HCT116 (cell line): ENCODE measurements around the gene MTLN.
"Not testable (repeated sequence)": the region's sequence is repeated elsewhere in the genome, so short reads cannot be mapped to it uniquely, and the experiment has no call there.

Experiments used
- CEBPB ChIP-seq: IDR thresholded peaks from 2 replicates; pipeline ENCODE4 v1.6.1; 2012; ENCODE audit warnings: low read depth
- CTCF ChIP-seq, 3 experiments: fragments of 200-600 bp in 1 of 3; sonication (generic) in 1 of 3; IDR thresholded peaks in 2 of 3; conservative IDR thresholded peaks in 1 of 3; 2 replicates each; pipeline ENCODE4 v1.5.1; 2012 to 2017; ENCODE audit warnings: low read depth in 2 of 3, low read length in 2 of 3, antibody characterized with exemption in 1 of 3, borderline replicate concordance in 1 of 3, control low read depth in 1 of 3, mild to moderate bottlenecking in 1 of 3, mixed read lengths in 1 of 3, mixed run types in 1 of 3, moderate library complexity in 1 of 3; ENCODE audit not compliant: insufficient read depth in 1 of 3
- EZH2phosphoT487 ChIP-seq: fragments of 200-600 bp; IDR thresholded peaks from 2 replicates; pipeline ENCODE4 v1.6.1; 2018; ENCODE audit warnings: antibody characterized with exemption, borderline replicate concordance
- POLR2A ChIP-seq: IDR thresholded peaks from 2 replicates; pipeline ENCODE4 v1.7.0; 2011; ENCODE audit warnings: borderline replicate concordance; ENCODE audit not compliant: insufficient read depth, insufficient read length; ENCODE audit errors: extremely low read depth
- POLR2AphosphoS5 ChIP-seq: IDR thresholded peaks from 2 replicates; pipeline ENCODE4 v1.6.1; 2011; ENCODE audit warnings: mild to moderate bottlenecking, low read depth, low read length, moderate library complexity
- RAD21 ChIP-seq: IDR thresholded peaks from 2 replicates; pipeline ENCODE4 v1.6.1; 2012; ENCODE audit warnings: low read depth, mild to moderate bottlenecking
- REST ChIP-seq: IDR thresholded peaks from 2 replicates; pipeline ENCODE4 v1.6.1; 2012; ENCODE audit warnings: low read depth
- SP1 ChIP-seq: IDR thresholded peaks from 2 replicates; pipeline ENCODE4 v1.6.1; 2012; ENCODE audit warnings: low read depth

- not testable (repeated sequence) for TF ChIP-seq POLR2AphosphoS5; CTCF (IDR thresholded peaks at IDR 0.05 in 2 of 3, conservative IDR thresholded peaks at IDR 0.05 in 1 of 3; ENCODE audit: borderline replicate concordance in 1 of 3, insufficient read depth in 1 of 3, low read depth in 2 of 3, low read length in 2 of 3); POLR2A; RAD21; REST; EZH2phosphoT487; SP1; CEBPB
Measured at GRCh38 chr2:110190169-110190568, 22.2 kb downstream of the MTLN start.
